IMR-90 (cell line): ENCODE results near the gene LRP6.

Source experiments
- CEBPB ChIP-seq: IDR thresholded peaks from 2 replicates; pipeline ENCODE4 v1.6.1; 2012; ENCODE audit warnings: low read depth, low read length, improper control_type of control experiment
- POLR2A ChIP-seq: IDR thresholded peaks from 2 replicates; pipeline ENCODE4 v1.6.1; 2012; ENCODE audit warnings: mild to moderate bottlenecking, low read depth, low read length
- RAD21 ChIP-seq: IDR thresholded peaks from 2 replicates; pipeline ENCODE4 v1.6.1; 2012; ENCODE audit warnings: low read length, improper control_type of control experiment
- SMC3 ChIP-seq: fragments of 150-350 bp; IDR thresholded peaks from 2 replicates; pipeline ENCODE4 v1.6.1; 2016; ENCODE audit warnings: low read depth, mild to moderate bottlenecking, antibody characterized with exemption, low read length, moderate library complexity
- TF ChIP-seq, protein P1 (sequence below): conservative IDR thresholded peaks from 2 replicates; pipeline ENCODE4 v1.5.1; 2012; ENCODE audit warnings: mild to moderate bottlenecking, low read depth, low read length, improper control_type of control experiment
- TF ChIP-seq, protein P2 (sequence below): fragments of 150-350 bp; IDR thresholded peaks from 2 replicates; pipeline ENCODE4 v1.6.1; 2017; ENCODE audit warnings: mild to moderate bottlenecking, antibody characterized with exemption, low read length, low read depth

DNA sequence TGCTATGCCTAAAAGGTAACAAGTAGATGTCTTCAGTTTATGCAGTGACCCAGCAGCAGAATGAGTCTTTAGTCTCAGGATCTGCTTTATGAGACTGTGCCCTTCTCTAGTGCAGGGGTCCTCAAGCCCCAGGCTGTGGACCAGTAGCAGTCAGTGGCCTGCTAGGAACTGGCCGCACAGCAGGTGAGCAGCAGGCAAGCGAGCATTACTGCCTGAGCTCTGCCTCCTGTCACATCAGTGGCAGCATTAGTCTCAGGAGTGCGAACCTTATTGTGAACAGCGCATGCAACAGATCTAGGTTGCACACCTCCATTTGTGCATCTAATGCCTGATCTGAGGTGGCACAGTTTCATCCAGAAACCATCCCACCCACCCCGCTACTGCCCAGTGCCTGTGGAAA lies 38.4 kb downstream of the LRP6 start:
- TF ChIP-seq, protein P1, sequence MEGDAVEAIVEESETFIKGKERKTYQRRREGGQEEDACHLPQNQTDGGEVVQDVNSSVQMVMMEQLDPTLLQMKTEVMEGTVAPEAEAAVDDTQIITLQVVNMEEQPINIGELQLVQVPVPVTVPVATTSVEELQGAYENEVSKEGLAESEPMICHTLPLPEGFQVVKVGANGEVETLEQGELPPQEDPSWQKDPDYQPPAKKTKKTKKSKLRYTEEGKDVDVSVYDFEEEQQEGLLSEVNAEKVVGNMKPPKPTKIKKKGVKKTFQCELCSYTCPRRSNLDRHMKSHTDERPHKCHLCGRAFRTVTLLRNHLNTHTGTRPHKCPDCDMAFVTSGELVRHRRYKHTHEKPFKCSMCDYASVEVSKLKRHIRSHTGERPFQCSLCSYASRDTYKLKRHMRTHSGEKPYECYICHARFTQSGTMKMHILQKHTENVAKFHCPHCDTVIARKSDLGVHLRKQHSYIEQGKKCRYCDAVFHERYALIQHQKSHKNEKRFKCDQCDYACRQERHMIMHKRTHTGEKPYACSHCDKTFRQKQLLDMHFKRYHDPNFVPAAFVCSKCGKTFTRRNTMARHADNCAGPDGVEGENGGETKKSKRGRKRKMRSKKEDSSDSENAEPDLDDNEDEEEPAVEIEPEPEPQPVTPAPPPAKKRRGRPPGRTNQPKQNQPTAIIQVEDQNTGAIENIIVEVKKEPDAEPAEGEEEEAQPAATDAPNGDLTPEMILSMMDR: no peak
- TF ChIP-seq POLR2A (no peak), RAD21 (no peak), SMC3 (no peak), CEBPB (no peak)
- TF ChIP-seq, protein P2, sequence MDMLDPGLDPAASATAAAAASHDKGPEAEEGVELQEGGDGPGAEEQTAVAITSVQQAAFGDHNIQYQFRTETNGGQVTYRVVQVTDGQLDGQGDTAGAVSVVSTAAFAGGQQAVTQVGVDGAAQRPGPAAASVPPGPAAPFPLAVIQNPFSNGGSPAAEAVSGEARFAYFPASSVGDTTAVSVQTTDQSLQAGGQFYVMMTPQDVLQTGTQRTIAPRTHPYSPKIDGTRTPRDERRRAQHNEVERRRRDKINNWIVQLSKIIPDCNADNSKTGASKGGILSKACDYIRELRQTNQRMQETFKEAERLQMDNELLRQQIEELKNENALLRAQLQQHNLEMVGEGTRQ: no peak
